Testis (tissue), 3 donors: ENCODE results near the gene SPINK9. TPM values are rescaled to one million over a fixed set of nuclear protein-coding genes. Genes with fewer than 3 reads are reported as not detected.

Source experiments
- DNase-seq: peaks from one replicate; pipeline ENCODE4 v3.0.0-alpha.2; 2019
- H3K27ac ChIP-seq, 2 donors: fragments of 200-600 bp; sonication (generic); one replicate each; pipeline ENCODE4 v1.5.1; 2019
- H3K27me3 ChIP-seq: fragments of 200-600 bp; sonication (generic); one replicate; pipeline ENCODE4 v1.5.1; 2019
- H3K36me3 ChIP-seq: fragments of 200-600 bp; sonication (generic); one replicate; pipeline ENCODE4 v1.5.1; 2017; ENCODE audit warnings: low read depth; ENCODE audit errors: missing control alignments
- H3K4me1 ChIP-seq: fragments of 200-600 bp; sonication (generic); one replicate; pipeline ENCODE4 v1.5.1; 2019
- H3K4me3 ChIP-seq, 2 donors: fragments of 200-600 bp; sonication (generic); one replicate each; pipeline ENCODE4 v1.5.1; 2017 to 2019
- H3K9me3 ChIP-seq: fragments of 200-600 bp; sonication (generic); one replicate; pipeline ENCODE4 v1.5.1; 2017
- POLR2A ChIP-seq: fragments of 450-650 bp; IDR thresholded peaks from one replicate; pipeline ENCODE4 v1.6.1; 2017; ENCODE audit warnings: antibody characterized with exemption, mild to moderate bottlenecking, moderate library complexity
- WGBS, 2 donors: methylation state at CpG; one replicate each; pipeline ENCODE4 v1.1.5; 2018; 5-methylcytosine and 5-hydroxymethylcytosine counted together
- intact Hi-C: fragments of 100-400 bp; cut with DNase I; formaldehyde crosslinking; loops from one replicate; pipeline ENCODE4 v1.15.1; 2023; ENCODE audit warnings: low total_unique reads
- polyA plus RNA-seq: library from polyadenylated mRNA; stranded (reverse); fragments of 350-450 nt; fragmentation: Illumina TruSeq; extraction: RNeasy Lipid Tissue Mini Kit (QIAGEN cat#74804); gene quantifications from one replicate; pipeline ENCODE4 v1.2.3, GENCODE V29; 2014; ENCODE audit warnings: low read depth, low replicate concordance; ENCODE audit not compliant: insufficient read depth
- total RNA-seq, 2 donors: library from RNA; depleted of rRNA; stranded (reverse); fragments of >200 nt; gene quantifications; one replicate each; pipeline ENCODE4 v1.2.3, GENCODE V29; 2016
- TF ChIP-seq, protein P1 (sequence below), 3 experiments: fragments of 450-650 bp in 2 of 3; fragments of 200-600 bp in 1 of 3; sonication (generic) in 1 of 3; IDR thresholded peaks; one replicate each; pipeline ENCODE4 v1.5.1; 2016 to 2019; ENCODE audit warnings: antibody characterized with exemption in 3 of 3, mild to moderate bottlenecking in 2 of 3, moderate library complexity in 1 of 3

The SPINK9 gene
- total and polyA plus RNA-seq, 3 donors from 2014 or later: not detected

DNA sequence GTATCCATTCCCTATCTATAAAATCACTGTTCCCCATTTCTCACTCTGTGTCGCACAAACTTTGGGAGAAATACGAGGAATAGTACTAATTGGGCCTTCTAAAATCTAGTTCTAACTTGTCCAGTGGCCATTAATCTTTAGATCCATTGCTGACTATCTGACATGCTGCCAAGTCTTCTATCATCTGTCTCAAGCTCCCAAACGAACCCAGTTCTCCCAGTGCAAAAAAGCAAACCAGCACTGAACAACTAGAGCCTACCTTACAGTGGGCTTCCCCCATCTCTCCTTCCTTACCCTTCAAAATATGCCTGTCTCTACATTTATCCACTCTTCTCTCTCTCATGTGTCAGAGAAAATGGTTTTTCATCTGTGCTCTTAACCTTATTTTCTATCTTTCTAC lies 26.3 kb upstream of the SPINK9 start:
- Histone ChIP-seq H3K27me3 (no peaks in the 10 kb centered on the region), H3K9me3 (no peaks in the 10 kb centered on the region), H3K4me3 (no peak overlapping the region), H3K27ac (no peak overlapping the region), H3K4me1 (no peaks in the 10 kb centered on the region), H3K36me3 (no peaks in the 10 kb centered on the region)
- DNase-seq: no peak
- intact Hi-C loops: no loop called here
- WGBS, 2 donors: 88 to 91% methylated on average over 3 of the region's 3 CpGs
- TF ChIP-seq, protein P1, sequence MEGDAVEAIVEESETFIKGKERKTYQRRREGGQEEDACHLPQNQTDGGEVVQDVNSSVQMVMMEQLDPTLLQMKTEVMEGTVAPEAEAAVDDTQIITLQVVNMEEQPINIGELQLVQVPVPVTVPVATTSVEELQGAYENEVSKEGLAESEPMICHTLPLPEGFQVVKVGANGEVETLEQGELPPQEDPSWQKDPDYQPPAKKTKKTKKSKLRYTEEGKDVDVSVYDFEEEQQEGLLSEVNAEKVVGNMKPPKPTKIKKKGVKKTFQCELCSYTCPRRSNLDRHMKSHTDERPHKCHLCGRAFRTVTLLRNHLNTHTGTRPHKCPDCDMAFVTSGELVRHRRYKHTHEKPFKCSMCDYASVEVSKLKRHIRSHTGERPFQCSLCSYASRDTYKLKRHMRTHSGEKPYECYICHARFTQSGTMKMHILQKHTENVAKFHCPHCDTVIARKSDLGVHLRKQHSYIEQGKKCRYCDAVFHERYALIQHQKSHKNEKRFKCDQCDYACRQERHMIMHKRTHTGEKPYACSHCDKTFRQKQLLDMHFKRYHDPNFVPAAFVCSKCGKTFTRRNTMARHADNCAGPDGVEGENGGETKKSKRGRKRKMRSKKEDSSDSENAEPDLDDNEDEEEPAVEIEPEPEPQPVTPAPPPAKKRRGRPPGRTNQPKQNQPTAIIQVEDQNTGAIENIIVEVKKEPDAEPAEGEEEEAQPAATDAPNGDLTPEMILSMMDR (IDR thresholded peaks at IDR 0.05): no peak
- TF ChIP-seq POLR2A: no peak

DNA sequence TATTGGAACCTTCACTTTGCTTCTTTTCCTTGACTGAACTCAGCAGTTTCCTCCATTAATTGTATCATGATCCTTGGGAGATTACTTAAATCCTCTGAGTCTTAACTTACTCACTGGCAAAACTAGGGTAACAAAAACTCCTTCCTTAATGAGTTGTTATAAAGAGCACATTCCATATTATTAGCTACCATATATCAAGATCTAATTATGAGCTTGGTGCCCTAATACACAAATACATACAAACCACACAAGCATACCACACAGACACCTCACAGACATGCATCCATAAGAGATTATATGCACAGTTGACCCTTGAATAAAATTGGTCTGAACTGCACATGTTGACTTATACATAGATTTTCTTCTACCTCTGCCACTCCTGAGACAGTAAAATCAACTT lies 25.6 kb upstream of the SPINK9 start:
- Histone ChIP-seq H3K36me3 (no peaks in the 10 kb centered on the region), H3K9me3 (no peaks in the 10 kb centered on the region), H3K27me3 (no peaks in the 10 kb centered on the region), H3K4me1 (peaks cover under 1% of the 10 kb centered on the region), H3K4me3 (no peak overlapping the region), H3K27ac (no peak overlapping the region)
- intact Hi-C loops: no loop called here
- TF ChIP-seq, protein P1 (IDR thresholded peaks at IDR 0.05): no peak
- TF ChIP-seq POLR2A: no peak
- DNase-seq: no peak

DNA sequence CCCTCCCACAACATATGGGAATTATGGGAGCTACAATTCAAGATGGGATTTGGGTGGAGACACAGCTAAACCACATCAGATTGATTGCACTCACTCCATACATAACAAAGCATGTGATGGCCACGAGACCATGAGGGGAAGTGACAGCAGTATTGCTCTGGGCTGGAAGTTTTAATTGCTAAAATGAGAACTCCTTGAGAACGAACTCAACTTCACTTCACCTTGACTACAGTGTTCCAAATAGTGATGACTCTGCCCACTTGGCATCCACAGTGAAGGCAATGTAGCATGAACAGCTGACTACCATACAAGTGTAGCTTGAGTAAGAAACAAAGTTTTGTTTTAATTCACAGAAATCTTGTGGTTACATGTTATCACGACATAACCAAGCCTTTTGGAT lies 23.9 kb upstream of the SPINK9 start:
- intact Hi-C loops: no loop called here
- H3K27me3 ChIP-seq: no peaks in the 10 kb centered on the region
- no peak overlapping the region for H3K27ac ChIP-seq
- 78 to 81% methylated on average over 3 of the region's 3 CpGs for WGBS, 2 donors
- no peaks in the 10 kb centered on the region for H3K9me3 ChIP-seq
- H3K4me1 ChIP-seq: peaks cover 6% of the 10 kb centered on the region
- no peaks in the 10 kb centered on the region for H3K36me3 ChIP-seq
- no peak for DNase-seq
- H3K4me3 ChIP-seq: no peak overlapping the region
- TF ChIP-seq, protein P1 (IDR thresholded peaks at IDR 0.05): no peak
- TF ChIP-seq POLR2A: no peak

DNA sequence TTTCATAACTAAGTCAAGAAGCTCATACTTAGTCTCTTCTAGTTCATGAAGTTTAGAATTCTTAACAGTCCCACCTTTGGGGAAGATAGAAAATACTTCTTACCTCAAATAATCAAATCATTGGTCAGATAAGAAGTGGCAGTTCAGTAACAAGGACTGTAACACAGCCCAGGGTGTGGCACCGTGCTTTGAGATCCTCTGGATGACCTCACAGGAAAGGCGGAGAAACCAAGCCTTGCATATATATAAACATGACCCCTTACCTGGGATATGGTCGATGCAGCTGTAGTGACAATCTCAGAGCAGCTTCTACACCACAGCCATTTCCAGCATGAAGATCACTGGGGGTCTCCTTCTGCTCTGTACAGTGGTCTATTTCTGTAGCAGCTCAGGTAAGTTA lies 23.2 kb upstream of the SPINK9 start, which contains the start of gene SPINK7:
SPINK7 (plus strand) TSS at position 271 of the 400 bp plus-strand sequence; CDS start at position 332, 61 bp downstream.
- WGBS, 2 donors: 85 to 86% methylated on average over 3 of the region's 3 CpGs
- no peaks in the 10 kb centered on the region for H3K27me3 ChIP-seq

DNA sequence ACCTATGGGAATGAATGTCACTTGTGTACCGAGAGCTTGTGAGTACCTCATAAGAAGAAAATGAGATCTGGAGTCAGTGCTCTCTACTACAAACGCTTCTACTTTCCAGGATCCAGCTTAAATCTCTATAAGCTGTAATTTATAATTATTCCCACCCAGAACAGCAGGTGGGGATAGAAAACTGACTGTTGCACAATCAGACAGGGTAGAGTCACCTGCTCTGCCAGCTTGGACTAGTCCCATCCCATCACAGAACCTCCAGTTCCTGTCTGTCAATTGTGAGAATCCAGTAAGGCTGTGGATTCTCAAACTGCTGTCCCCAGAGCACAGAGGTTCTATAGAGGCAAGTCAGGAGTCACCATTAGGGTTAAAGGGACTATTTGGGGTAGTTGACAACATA lies 21.2 kb upstream of the SPINK9 start:
- Histone ChIP-seq H3K9me3 (no peaks in the 10 kb centered on the region), H3K27ac (no peak overlapping the region), H3K4me3 (no peak overlapping the region), H3K4me1 (peaks cover 6% of the 10 kb centered on the region), H3K27me3 (no peaks in the 10 kb centered on the region), H3K36me3 (no peaks in the 10 kb centered on the region)
- no peak for TF ChIP-seq POLR2A
- TF ChIP-seq, protein P1 (IDR thresholded peaks at IDR 0.05): no peak
- intact Hi-C loops: no loop called here
- 88 to 96% methylated on average over 2 of the region's 2 CpGs for WGBS, 2 donors
- no peak for DNase-seq

More for the DNA sequence above, 23.2 kb upstream of the SPINK9 start, which contains the start of gene SPINK7:
- peaks cover 6% of the 10 kb centered on the region for H3K4me1 ChIP-seq
- no peaks in the 10 kb centered on the region for H3K36me3 ChIP-seq
- TF ChIP-seq, protein P1 (IDR thresholded peaks at IDR 0.05): no peak
- TF ChIP-seq POLR2A: no peak
- H3K9me3 ChIP-seq: no peaks in the 10 kb centered on the region
- no peak for DNase-seq
- no peak within 1 kb of the TSS for H3K4me3 ChIP-seq
- intact Hi-C loops: no loop called here
- no peak within 1 kb of the TSS for H3K27ac ChIP-seq
